Calu3 (cell line): Measurements from ENCODE around the gene GNPNAT1. TPM values are rescaled to one million over a fixed set of nuclear protein-coding genes. Genes with fewer than 3 reads are reported as not detected.
"Not testable (repeated sequence)": the region's sequence is repeated elsewhere in the genome, so short reads cannot be mapped to it uniquely, and the experiment has no call there.

Experiments
- BruUV-seq: library from RNA; stranded (reverse); fragments of 400-500 nt; replicated peaks from 2 replicates; lab custom pipeline; 2021; lab: Mats Ljungman, UMichigan
- CTCF ChIA-PET: fragments of 300-600 bp; sonication (Branson Sonifier 250); formaldehyde crosslinking; loops from one replicate; lab custom pipeline; 2022; ENCODE audit warnings: antibody characterized with exemption; lab: Charles Lee
- DNase-seq: peaks from one replicate; pipeline ENCODE4 v3.0.0; 2022
- H3K27ac Mint-ChIP-seq: one replicate; pipeline ENCODE4 v1.8.0; 2022; ENCODE audit warnings: mixed read lengths; ENCODE audit not compliant: unreplicated experiment
- H3K27me3 Mint-ChIP-seq: one replicate; pipeline ENCODE4 v1.8.0; 2022; ENCODE audit warnings: mixed read lengths; ENCODE audit not compliant: unreplicated experiment
- H3K36me3 Mint-ChIP-seq: one replicate; pipeline ENCODE4 v1.8.0; 2022; ENCODE audit warnings: mild to moderate bottlenecking, moderate library complexity, mixed read lengths; ENCODE audit not compliant: insufficient read depth, unreplicated experiment
- H3K4me1 Mint-ChIP-seq: one replicate; pipeline ENCODE4 v1.8.0; 2022; ENCODE audit warnings: mild to moderate bottlenecking, low read depth, mixed read lengths; ENCODE audit not compliant: unreplicated experiment
- H3K4me3 Mint-ChIP-seq: one replicate; pipeline ENCODE4 v1.8.0; 2022; ENCODE audit warnings: mild to moderate bottlenecking, low read depth, moderate library complexity, mixed read lengths; ENCODE audit not compliant: unreplicated experiment
- H3K9me3 Mint-ChIP-seq: one replicate; pipeline ENCODE4 v1.8.0; 2022; ENCODE audit warnings: low read depth, mixed read lengths; ENCODE audit not compliant: unreplicated experiment
- intact Hi-C: fragments of 100-400 bp; cut with micrococcal nuclease; formaldehyde crosslinking; loops from one replicate; pipeline ENCODE4 v1.10.0; 2022; ENCODE audit not compliant: unreplicated experiment
- total RNA-seq: library from RNA; stranded (reverse); gene quantifications from 2 replicates; pipeline ENCODE4 v1.2.3, GENCODE V29; 2022
- TF ChIP-seq, protein P1 (sequence below): fragments of 200-600 bp; IDR thresholded peaks from one replicate; pipeline ENCODE4 v1.8.0; 2022; ENCODE audit warnings: antibody characterized with exemption; ENCODE audit not compliant: unreplicated experiment

The GNPNAT1 gene
- total RNA-seq, 1 experiment from 2014 or later = 35.8 TPM

DNA sequence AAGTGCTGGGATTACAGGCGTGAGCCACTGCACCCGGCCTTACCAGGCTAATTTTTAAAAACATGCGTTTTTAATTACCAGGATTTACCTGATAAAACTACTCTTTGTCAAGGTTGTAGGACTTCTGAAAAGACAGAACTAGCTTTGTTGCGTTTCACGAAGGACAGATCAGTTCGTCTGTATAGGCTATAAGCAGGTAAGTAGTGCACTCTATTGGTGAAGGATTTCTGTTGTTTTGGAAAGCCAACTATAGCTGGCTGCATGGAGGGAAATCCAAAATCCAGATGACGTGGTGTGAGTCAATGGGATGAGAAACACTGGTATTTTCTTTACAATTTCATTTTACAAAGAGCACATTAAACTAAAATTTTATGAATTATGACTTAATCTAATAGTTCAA is 14.6 kb downstream of the GNPNAT1 start:
- TF ChIP-seq, protein P1, sequence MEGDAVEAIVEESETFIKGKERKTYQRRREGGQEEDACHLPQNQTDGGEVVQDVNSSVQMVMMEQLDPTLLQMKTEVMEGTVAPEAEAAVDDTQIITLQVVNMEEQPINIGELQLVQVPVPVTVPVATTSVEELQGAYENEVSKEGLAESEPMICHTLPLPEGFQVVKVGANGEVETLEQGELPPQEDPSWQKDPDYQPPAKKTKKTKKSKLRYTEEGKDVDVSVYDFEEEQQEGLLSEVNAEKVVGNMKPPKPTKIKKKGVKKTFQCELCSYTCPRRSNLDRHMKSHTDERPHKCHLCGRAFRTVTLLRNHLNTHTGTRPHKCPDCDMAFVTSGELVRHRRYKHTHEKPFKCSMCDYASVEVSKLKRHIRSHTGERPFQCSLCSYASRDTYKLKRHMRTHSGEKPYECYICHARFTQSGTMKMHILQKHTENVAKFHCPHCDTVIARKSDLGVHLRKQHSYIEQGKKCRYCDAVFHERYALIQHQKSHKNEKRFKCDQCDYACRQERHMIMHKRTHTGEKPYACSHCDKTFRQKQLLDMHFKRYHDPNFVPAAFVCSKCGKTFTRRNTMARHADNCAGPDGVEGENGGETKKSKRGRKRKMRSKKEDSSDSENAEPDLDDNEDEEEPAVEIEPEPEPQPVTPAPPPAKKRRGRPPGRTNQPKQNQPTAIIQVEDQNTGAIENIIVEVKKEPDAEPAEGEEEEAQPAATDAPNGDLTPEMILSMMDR = no peak
- no peaks in the 10 kb centered on the region for H3K27me3 Mint-ChIP-seq
- no peaks in the 10 kb centered on the region for H3K4me1 Mint-ChIP-seq
- no peak for DNase-seq
- no TSS peak for BruUV-seq
- H3K9me3 Mint-ChIP-seq = no peaks in the 10 kb centered on the region
- peaks cover 4% of the 10 kb centered on the region for H3K36me3 Mint-ChIP-seq
- CTCF ChIA-PET = no interaction called here
- intact Hi-C loops = no loop called here
- no peak overlapping the region for H3K4me3 Mint-ChIP-seq
- no peak overlapping the region for H3K27ac Mint-ChIP-seq

DNA sequence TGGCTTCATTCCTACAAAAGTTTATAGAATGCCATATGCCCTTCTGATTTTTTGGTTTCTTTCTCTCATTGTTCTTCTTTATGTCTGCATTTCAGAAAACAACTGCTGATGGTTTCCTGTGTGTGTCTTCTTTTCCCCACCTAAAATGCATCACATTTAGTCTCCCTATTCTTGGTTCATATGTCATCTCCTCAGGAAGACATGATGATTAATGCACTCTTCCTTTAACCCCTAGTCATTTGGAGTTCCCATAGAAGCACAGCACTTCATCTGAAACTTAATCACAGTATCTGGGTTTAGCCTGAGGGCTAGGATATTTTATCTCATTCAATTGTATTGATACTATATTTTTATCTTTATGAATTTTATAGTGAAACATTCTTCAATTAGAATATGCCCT is 21.5 kb downstream of the GNPNAT1 start:
- H3K4me1 Mint-ChIP-seq = no peaks in the 10 kb centered on the region

DNA sequence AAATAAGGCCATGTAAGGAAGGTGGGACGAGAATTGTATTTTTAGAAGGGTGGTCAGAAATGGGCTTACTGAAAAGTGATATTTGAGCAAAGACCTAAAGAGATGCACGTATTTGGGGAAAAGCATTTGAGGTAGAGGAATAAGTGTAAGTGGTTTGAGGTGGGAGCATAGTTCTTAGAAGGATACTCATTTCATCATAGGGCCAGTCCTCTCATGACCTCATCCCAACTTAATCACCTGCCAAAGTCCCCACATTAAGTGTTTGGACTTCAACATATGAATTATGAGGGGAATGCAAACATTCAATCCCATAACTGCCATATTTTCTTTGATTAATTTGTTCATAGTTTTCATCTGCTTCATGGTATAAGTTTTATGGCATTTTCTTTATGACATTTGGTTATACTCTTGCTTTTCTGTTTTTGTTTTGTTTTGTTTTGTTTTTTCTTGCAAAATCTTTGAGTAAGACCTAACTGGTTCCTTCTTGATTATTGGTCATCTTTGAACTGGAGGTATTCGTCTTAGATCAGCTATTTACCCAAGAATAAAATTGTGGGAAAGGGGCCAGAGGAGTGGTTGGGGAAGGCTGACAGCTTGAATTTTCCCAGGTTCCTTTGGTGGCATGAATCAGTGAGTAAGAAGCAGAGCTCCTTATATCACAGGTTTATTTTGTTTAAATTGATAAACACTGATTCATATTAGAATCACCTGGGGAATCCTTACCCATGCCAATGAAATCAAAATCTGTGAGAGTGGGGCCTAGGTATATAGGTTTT is 24.2 kb downstream of the GNPNAT1 start:
- no peaks in the 10 kb centered on the region for H3K9me3 Mint-ChIP-seq
- no TSS peak for BruUV-seq
- H3K27ac Mint-ChIP-seq = no peak overlapping the region
- H3K4me3 Mint-ChIP-seq = no peak overlapping the region
- H3K36me3 Mint-ChIP-seq = no peaks in the 10 kb centered on the region
- intact Hi-C loops = no loop called here
- no peaks in the 10 kb centered on the region for H3K27me3 Mint-ChIP-seq
- TF ChIP-seq, protein P1 = no peak
- no peaks in the 10 kb centered on the region for H3K4me1 Mint-ChIP-seq
- CTCF ChIA-PET = interaction anchor here (1.2 kb wide), 1 partner anchor 12 kb away, joined by 3 read pairs; no protein-coding TSS in a partner anchor
- no peak for DNase-seq

More for the DNA sequence above, 21.5 kb downstream of the GNPNAT1 start:
- no peak for DNase-seq
- H3K4me3 Mint-ChIP-seq = no peak overlapping the region
- no peaks in the 10 kb centered on the region for H3K27me3 Mint-ChIP-seq
- BruUV-seq = no TSS peak
- H3K27ac Mint-ChIP-seq = no peak overlapping the region
- H3K9me3 Mint-ChIP-seq = no peaks in the 10 kb centered on the region
- intact Hi-C loops = no loop called here
- no peaks in the 10 kb centered on the region for H3K36me3 Mint-ChIP-seq
- CTCF ChIA-PET = interaction anchor here (0.6 kb wide), 1 partner anchor 61 kb away, joined by 3 read pairs; no protein-coding TSS in a partner anchor
- TF ChIP-seq, protein P1 = no peak

DNA sequence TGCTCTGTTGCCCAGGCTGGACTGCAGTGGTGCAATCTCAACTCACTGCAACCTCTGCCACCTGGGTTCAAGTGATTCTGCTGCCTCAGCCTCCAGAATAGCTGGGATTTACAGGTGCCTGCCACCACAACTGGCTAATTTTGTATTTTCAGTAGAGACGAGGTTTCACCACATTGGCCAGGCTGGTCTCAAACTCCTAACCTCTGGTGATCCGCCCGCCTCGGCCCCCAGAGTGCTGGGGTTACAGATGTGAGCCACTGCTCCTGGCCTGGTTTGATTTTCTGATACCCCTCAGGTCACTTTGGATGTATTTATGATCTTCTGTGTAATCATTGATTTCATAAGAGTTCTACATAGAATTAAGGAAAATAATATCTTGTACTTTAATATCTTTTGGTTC is 28.5 kb downstream of the GNPNAT1 start:
- CTCF ChIA-PET, H3K36me3 Mint-ChIP-seq, H3K27ac Mint-ChIP-seq, DNase-seq, intact Hi-C loops, H3K27me3 Mint-ChIP-seq, BruUV-seq, H3K9me3 Mint-ChIP-seq, H3K4me3 Mint-ChIP-seq, H3K4me1 Mint-ChIP-seq: not testable (repeated sequence)

DNA sequence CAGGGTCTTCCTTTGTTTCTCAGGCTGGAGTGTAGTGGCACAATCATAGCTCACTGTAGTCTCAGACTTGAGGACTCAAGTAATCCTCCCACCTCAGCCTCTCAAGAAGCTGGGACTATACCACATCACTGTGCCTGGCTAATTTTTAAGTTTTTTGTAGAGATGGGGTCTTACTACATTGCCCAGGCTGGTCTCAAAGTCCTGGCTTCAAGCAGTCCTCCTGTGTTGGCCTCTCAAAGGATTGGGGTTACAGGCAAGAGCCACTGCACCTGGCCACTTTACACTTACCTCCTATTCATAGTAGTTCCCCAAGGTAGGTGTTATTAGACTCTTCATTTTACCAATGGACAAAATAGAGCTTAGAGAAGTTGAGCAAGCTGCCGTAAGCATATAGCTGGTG is 32.3 kb downstream of the GNPNAT1 start:
- Mint-ChIP-seq H3K27ac (no peak overlapping the region), H3K4me1 (no peaks in the 10 kb centered on the region), H3K4me3 (no peak overlapping the region), H3K36me3 (peaks cover 4% of the 10 kb centered on the region), H3K9me3 (no peaks in the 10 kb centered on the region), H3K27me3 (no peaks in the 10 kb centered on the region)
- DNase-seq = no peak
- CTCF ChIA-PET = no interaction called here
- TF ChIP-seq, protein P1 = no peak
- no TSS peak for BruUV-seq
- intact Hi-C loops = no loop called here
